Amniotic stem cell (primary cell): ENCODE measurements around the gene PNPO.
"Not testable (repeated sequence)": the region's sequence is repeated elsewhere in the genome, so short reads cannot be mapped to it uniquely, and the experiment has no call there.

Source experiments
- DNase-seq: peaks from one replicate; lab custom pipeline; 2025; lab: John Stamatoyannopoulos, UW

Gene PNPO

GRCh38 chr17:47918006-47918405 lies 23.4 kb upstream of the PNPO start:
- no peak for DNase-seq

GRCh38 chr17:47918991-47919390 lies 22.4 kb upstream of the PNPO start:
- no peak for DNase-seq

- not testable (repeated sequence) for DNase-seq
These were observed 21.5 kb upstream of the PNPO start for GRCh38 chr17:47919889-47920288.

- no peak for DNase-seq
These were observed 16.3 kb upstream of the PNPO start for GRCh38 chr17:47924785-47925677.

- DNase-seq: no peak
These were observed 15.7 kb upstream of the PNPO start for GRCh38 chr17:47925678-47925988.

- DNase-seq: no peak
These were observed 13.5 kb upstream of the PNPO start for GRCh38 chr17:47927821-47928400.

GRCh38 chr17:47928415-47928814 lies 13.0 kb upstream of the PNPO start:
- no peak for DNase-seq

GRCh38 chr17:47929218-47930000 lies 12.0 kb upstream of the PNPO start:
- no peak for DNase-seq

GRCh38 chr17:47931848-47932247 lies 9.5 kb upstream of the PNPO start:
- DNase-seq: no peak

GRCh38 chr17:47934856-47935255 lies 6.5 kb upstream of the PNPO start:
- DNase-seq: no peak

- not testable (repeated sequence) for DNase-seq
These were observed 5.9 kb upstream of the PNPO start for GRCh38 chr17:47935468-47935867.

GRCh38 chr17:47935961-47936360 lies 5.4 kb upstream of the PNPO start:
- no peak for DNase-seq

- no peak for DNase-seq
These were observed 3.4 kb upstream of the PNPO start for GRCh38 chr17:47937941-47938340.

GRCh38 chr17:47942096-47942510 lies 732 bp downstream of the PNPO start:
- DNase-seq: no peak

GRCh38 chr17:47942568-47942967 lies 1.2 kb downstream of the PNPO start:
- no peak for DNase-seq

GRCh38 chr17:47945080-47945479 lies 3.7 kb downstream of the PNPO start:
- DNase-seq: no peak

- DNase-seq: no peak
These were observed 4.4 kb downstream of the PNPO start for GRCh38 chr17:47945529-47946508.

- no peak for DNase-seq
These were observed 5.1 kb downstream of the PNPO start for GRCh38 chr17:47946516-47946915.

GRCh38 chr17:47946929-47947397 lies 5.6 kb downstream of the PNPO start:
- peak; percentile 56 for DNase-seq

GRCh38 chr17:47948706-47949196 lies 7.4 kb downstream of the PNPO start:
- DNase-seq: no peak

- DNase-seq: peak; percentile 19
These were observed 7.9 kb downstream of the PNPO start for GRCh38 chr17:47949197-47949759.
